Esophagus squamous epithelium (tissue), 5 donors: ENCODE data around the gene TMEM174. TPM values are rescaled to one million over a fixed set of nuclear protein-coding genes. Genes with fewer than 3 reads are reported as not detected.
"Not testable (repeated sequence)": the region's sequence is repeated elsewhere in the genome, so short reads cannot be mapped to it uniquely, and the experiment has no call there.

Experiments
- DNase-seq: peaks from one replicate; lab custom pipeline; 2025; lab: John Stamatoyannopoulos, UW
- H3K27ac ChIP-seq, 4 donors: fragments of 200-600 bp; sonication (generic); one replicate each; pipeline ENCODE4 v1.5.1; 2016 to 2019; ENCODE audit warnings: mild to moderate bottlenecking in 1 of 4
- H3K27me3 ChIP-seq, 4 donors: fragments of 200-600 bp; sonication (generic); 1 replicate in 3 of 4; 2 replicates in 1 of 4; pipeline versions ENCODE4 v1.5.1 to v1.6.0; 2017 to 2021; ENCODE audit warnings: antibody characterized with exemption in 1 of 4
- H3K36me3 ChIP-seq, 3 donors: fragments of 200-600 bp; sonication (generic); one replicate each; pipeline ENCODE4 v1.5.1; 2016 to 2019
- H3K4me1 ChIP-seq, 3 donors: fragments of 200-600 bp; sonication (generic); one replicate each; pipeline ENCODE4 v1.5.1; 2017 to 2019
- H3K4me3 ChIP-seq, 4 donors: fragments of 200-600 bp; sonication (generic); 1 replicate in 3 of 4; 2 replicates in 1 of 4; pipeline ENCODE4 v1.5.1; 2016 to 2019; ENCODE audit warnings: mild to moderate bottlenecking in 2 of 4, moderate library complexity in 1 of 4
- H3K9me3 ChIP-seq, 3 donors: fragments of 200-600 bp; sonication (generic); one replicate each; pipeline ENCODE4 v1.5.1; 2016 to 2019
- POLR2A ChIP-seq, 4 donors: fragments of 450-650 bp; IDR thresholded peaks; one replicate each; pipeline ENCODE4 v1.6.1; 2017; ENCODE audit warnings: antibody characterized with exemption in 4 of 4, mild to moderate bottlenecking in 4 of 4, moderate library complexity in 3 of 4
- WGBS, 2 donors: methylation state at CpG; one replicate each; pipeline ENCODE4 v1.1.5; 2018; 5-methylcytosine and 5-hydroxymethylcytosine counted together
- intact Hi-C: fragments of 100-400 bp; cut with DNase I; formaldehyde crosslinking; loops from one replicate; pipeline ENCODE4 v1.15.0; 2022
- total RNA-seq, 4 donors: library from RNA; depleted of rRNA; stranded (reverse); fragments of >200 nt; gene quantifications; one replicate each; pipeline ENCODE4 v1.1.0, GENCODE V29; 2016
- TF ChIP-seq, protein P1 (sequence below), 6 experiments: fragments of 450-650 bp in 4 of 6; fragments of 200-600 bp in 2 of 6; sonication (generic) in 2 of 6; IDR thresholded peaks; one replicate each; pipeline ENCODE4 v1.5.1; 2016 to 2019; ENCODE audit warnings: antibody characterized with exemption in 6 of 6, mild to moderate bottlenecking in 4 of 6, moderate library complexity in 4 of 6
- donor health status: DM: yes; HTN: yes; CAD: no.

Gene TMEM174
- total RNA-seq, 4 donors from 2014 or later = not detected

DNA sequence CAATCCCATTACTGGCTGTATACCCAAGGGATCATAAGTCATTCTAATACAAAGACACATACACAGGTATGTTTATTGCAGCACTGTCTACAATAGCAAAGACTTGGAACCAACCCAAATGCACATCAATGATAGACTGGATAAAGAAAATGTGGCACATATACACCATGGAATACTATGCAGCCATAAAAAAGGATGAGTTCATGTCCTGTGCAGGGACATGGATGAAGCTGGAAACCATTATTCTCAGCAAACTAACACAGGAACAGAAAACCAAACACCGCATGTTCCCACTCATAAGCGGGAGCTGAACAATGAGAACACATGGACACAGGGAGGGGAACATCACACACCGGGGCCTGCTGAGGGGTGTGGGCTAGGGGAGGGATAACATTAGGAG is 39.7 kb downstream of the TMEM174 start:
- not testable (repeated sequence) for H3K4me3 ChIP-seq, DNase-seq, H3K36me3 ChIP-seq, H3K27ac ChIP-seq, H3K9me3 ChIP-seq
- H3K4me1 ChIP-seq = peaks cover 7 to 14% (median 9%) of the 10 kb centered on the region in 3 donors
- H3K27me3 ChIP-seq = peaks cover 0 to 86% (median 4%) of the 10 kb centered on the region in 4 donors
- intact Hi-C loops = loop anchor here (2.0 kb wide), 1 partner anchor 240 kb away; no protein-coding TSS in a partner anchor
- 82 to 98% methylated on average over 3 of the region's 3 CpGs for WGBS, 2 donors

DNA sequence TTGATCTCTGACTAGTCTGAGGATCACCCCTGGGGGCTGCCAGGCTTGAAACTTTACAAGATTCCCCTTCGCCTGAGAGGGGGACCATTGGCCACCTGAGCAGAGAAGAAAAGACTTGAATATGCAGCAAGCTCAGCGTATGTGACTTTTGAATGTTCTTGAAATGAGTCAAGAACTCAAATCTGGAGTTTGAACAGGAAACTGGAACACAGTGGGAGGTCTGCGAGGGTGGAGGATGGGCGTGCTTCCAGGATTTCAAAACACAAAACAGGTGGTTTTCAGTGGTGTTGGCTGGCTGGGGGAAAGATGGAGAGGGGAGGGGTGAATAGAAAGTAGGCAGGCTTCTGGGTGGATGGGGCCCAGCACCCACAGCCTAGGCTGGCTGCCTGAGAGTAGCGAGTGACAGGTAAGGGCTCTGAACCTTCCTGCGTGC is 40.6 kb downstream of the TMEM174 start:
- H3K36me3 ChIP-seq = no peaks in the 10 kb centered on the region
- H3K27ac ChIP-seq = no peak overlapping the region
- H3K4me1 ChIP-seq = peaks cover 7 to 14% (median 9%) of the 10 kb centered on the region in 3 donors
- intact Hi-C loops = loop anchor here (2.0 kb wide), 1 partner anchor 239 kb away; no protein-coding TSS in a partner anchor
- peaks cover 0 to 7% (median 0%) of the 10 kb centered on the region in 3 donors for H3K9me3 ChIP-seq
- DNase-seq = no peak
- 29 to 35% methylated on average over 5 to 6 of the region's 6 CpGs for WGBS, 2 donors
- peaks cover 0 to 86% (median 4%) of the 10 kb centered on the region in 4 donors for H3K27me3 ChIP-seq
- H3K4me3 ChIP-seq = no peak overlapping the region
- TF ChIP-seq POLR2A (IDR thresholded peaks at IDR 0.05) = no peak
- TF ChIP-seq, protein P1, sequence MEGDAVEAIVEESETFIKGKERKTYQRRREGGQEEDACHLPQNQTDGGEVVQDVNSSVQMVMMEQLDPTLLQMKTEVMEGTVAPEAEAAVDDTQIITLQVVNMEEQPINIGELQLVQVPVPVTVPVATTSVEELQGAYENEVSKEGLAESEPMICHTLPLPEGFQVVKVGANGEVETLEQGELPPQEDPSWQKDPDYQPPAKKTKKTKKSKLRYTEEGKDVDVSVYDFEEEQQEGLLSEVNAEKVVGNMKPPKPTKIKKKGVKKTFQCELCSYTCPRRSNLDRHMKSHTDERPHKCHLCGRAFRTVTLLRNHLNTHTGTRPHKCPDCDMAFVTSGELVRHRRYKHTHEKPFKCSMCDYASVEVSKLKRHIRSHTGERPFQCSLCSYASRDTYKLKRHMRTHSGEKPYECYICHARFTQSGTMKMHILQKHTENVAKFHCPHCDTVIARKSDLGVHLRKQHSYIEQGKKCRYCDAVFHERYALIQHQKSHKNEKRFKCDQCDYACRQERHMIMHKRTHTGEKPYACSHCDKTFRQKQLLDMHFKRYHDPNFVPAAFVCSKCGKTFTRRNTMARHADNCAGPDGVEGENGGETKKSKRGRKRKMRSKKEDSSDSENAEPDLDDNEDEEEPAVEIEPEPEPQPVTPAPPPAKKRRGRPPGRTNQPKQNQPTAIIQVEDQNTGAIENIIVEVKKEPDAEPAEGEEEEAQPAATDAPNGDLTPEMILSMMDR (IDR thresholded peaks at IDR 0.05) = no peak

DNA sequence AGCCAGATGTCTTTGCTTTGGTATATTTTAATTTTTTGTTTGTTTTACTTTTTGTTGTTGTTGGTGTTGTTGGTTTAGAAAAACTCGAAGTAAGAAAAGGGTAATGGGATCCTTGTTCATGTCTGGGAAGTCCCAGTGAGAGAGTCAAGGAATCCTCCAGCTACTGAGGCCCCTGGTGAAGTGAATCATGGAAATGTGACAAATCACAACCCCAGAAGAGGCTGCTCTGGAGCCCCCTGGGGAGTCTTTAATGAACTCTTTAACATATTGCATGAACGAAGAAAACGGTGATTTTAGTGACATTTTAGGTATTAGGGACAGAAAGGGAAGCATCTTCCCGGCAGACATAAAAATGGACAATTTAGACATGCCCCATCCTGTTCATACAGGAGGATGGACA is 41.3 kb downstream of the TMEM174 start:
- H3K4me1 ChIP-seq = peaks cover 7 to 14% (median 9%) of the 10 kb centered on the region in 3 donors
- H3K4me3 ChIP-seq = no peak overlapping the region
- no peak for DNase-seq
- intact Hi-C loops = no loop called here
- 49% methylated on average over 4 of the region's 4 CpGs for WGBS, 2 donors
- H3K9me3 ChIP-seq = no peaks in the 10 kb centered on the region
- H3K36me3 ChIP-seq = no peaks in the 10 kb centered on the region
- no peak overlapping the region for H3K27ac ChIP-seq
- peaks cover 0 to 86% (median 4%) of the 10 kb centered on the region in 4 donors for H3K27me3 ChIP-seq
- no peak for TF ChIP-seq POLR2A (IDR thresholded peaks at IDR 0.05)
- TF ChIP-seq, protein P1 (IDR thresholded peaks at IDR 0.05) = no peak

DNA sequence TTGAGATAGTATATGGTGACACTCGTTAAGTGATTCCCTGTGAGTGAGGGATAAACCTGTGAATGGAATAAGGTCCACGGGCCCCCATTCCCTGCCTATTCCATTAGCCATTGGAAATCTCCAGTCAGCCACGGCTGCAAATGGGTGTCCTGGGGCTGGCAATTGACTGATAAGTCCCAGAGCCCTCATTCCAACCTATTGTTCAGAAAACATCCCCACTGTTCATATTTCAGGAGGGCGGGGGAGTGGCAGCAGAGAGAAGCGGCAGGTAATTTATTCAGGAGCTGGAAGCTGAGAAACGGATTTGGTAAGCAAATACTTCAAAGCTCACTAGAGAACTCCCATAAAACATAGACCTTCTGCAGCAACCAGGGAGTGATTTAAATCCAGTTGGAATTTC is 42.0 kb downstream of the TMEM174 start:
- DNase-seq = no peak
- TF ChIP-seq, protein P1 (IDR thresholded peaks at IDR 0.05) = no peak
- TF ChIP-seq POLR2A (IDR thresholded peaks at IDR 0.05) = no peak
- intact Hi-C loops = loop anchor here (5.0 kb wide), 1 partner anchor 77 kb away; no protein-coding TSS in a partner anchor
- no peaks in the 10 kb centered on the region for H3K36me3 ChIP-seq
- no peak overlapping the region for H3K4me3 ChIP-seq
- peaks cover 0 to 89% (median 4%) of the 10 kb centered on the region in 4 donors for H3K27me3 ChIP-seq
- no peaks in the 10 kb centered on the region for H3K9me3 ChIP-seq
- no peak overlapping the region for H3K27ac ChIP-seq
- 59 to 77% methylated on average over 4 to 5 of the region's 6 CpGs for WGBS, 2 donors
- peaks cover 7 to 14% (median 9%) of the 10 kb centered on the region in 3 donors for H3K4me1 ChIP-seq

DNA sequence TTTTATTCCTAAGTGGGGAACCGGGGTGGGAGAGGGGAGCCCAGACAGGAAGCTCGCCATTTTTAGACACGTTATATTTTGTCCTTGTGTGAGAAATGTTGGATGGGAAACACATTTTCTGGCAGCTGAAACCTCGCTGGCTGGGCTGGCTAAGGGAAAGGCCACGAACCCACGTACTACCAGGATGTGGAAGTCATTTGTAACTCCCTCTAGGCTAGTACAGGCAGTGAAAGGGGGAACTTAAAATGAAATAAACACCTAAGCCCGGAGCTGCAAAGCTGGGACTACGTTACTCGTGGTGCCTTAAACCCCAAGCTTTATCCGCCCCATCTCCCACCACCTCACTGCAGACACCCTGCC is 42.5 kb downstream of the TMEM174 start:
- no peak for DNase-seq
- WGBS, 2 donors = 10 to 11% methylated on average over 10 of the region's 10 CpGs
- intact Hi-C loops = loop anchor here (5.0 kb wide), 1 partner anchor 77 kb away; no protein-coding TSS in a partner anchor
- Histone ChIP-seq H3K4me3 (peak overlapping the region; percentile 24 to 67 (median 43)), H3K27me3 (peaks cover 0 to 93% (median 4%) of the 10 kb centered on the region in 4 donors), H3K36me3 (no peaks in the 10 kb centered on the region), H3K4me1 (peaks cover 7 to 14% (median 9%) of the 10 kb centered on the region in 3 donors), H3K9me3 (no peaks in the 10 kb centered on the region), H3K27ac (no peak overlapping the region)
- TF ChIP-seq, protein P1 (IDR thresholded peaks at IDR 0.05) = no peak
- no peak for TF ChIP-seq POLR2A (IDR thresholded peaks at IDR 0.05)
